Measurements from ENCODE around the gene RBMS2. TPM values are rescaled to one million over a fixed set of nuclear protein-coding genes. Genes with fewer than 3 reads are reported as not detected.

The RBMS2 gene
- total and polyA plus RNA-seq, 9 of the 15 experiments (the other 6 are each of a cell fraction or from before 2014, with no cell fraction given) = 0.08 to 10.5 (median 0.31) TPM

GRCh38 chr12:56626701-56627100, 105.1 kb downstream of the RBMS2 start:
- FAIRE-seq = no peak
- H3K79me2 ChIP-seq (ENCODE audit: control insufficient read depth, insufficient read depth, low read length) = peaks cover 93% of the 10 kb centered on the region
- H3K9me3 ChIP-seq (replicated peaks; ENCODE audit: control insufficient read depth, insufficient read depth, low read depth, low read length) = no peaks in the 10 kb centered on the region
- in situ Hi-C loops (cut with MboI) = no loop called here
- POLR2A ChIA-PET = interaction anchor here (1.1 to 3.0 kb wide), 4 partner anchors 9 to 18 kb away, joined by 4 to 22 read pairs (median 6); partner anchors contain the start of gene ATP5F1B
- H2AFZ ChIP-seq (ENCODE audit: low read depth, low read length) = no peak overlapping the region
- CTCF ChIA-PET (ENCODE audit: low intra/inter-chr PET ratio) = no interaction called here
- no peaks in the 10 kb centered on the region for H3K27me3 ChIP-seq (ENCODE audit: control insufficient read depth in 2 of 2, insufficient read depth in 2 of 2, low read length in 2 of 2)
- H3K9me1 ChIP-seq (ENCODE audit: control insufficient read depth, insufficient read depth, low read length) = peaks cover 2% of the 10 kb centered on the region
- no peak for ATAC-seq
- H3K9ac ChIP-seq (ENCODE audit: insufficient read depth in 1 of 2, low read depth in 2 of 2, low read length in 2 of 2) = no peak overlapping the region
- peaks cover 61% of the 10 kb centered on the region for H3K36me3 ChIP-seq (ENCODE audit: control insufficient read depth, insufficient read depth, low read length)
- DNase-seq (ENCODE audit: extremely low read depth in 1 of 4, low spot score in 3 of 4) = no peak
- intact Hi-C loops (cut with micrococcal nuclease) = no loop called here
- BruUV-seq (replicated peaks) = no TSS peak
- H4K20me1 ChIP-seq (replicated peaks; ENCODE audit: control insufficient read depth, insufficient read depth, low read length) = 0 out of 2 replicates have a peak, but pooled peaks cover 9% of the 10 kb centered on the region
- H3K4me1 ChIP-seq (replicated peaks in 1 of 2; ENCODE audit: control insufficient read depth in 2 of 2, insufficient read depth in 2 of 2, low read length in 2 of 2) = peaks cover 10 to 30% of the 10 kb centered on the region in 2 experiments
- no peak overlapping the region for H3K4me2 ChIP-seq (ENCODE audit: insufficient read depth, low read length)
- H3K27ac ChIP-seq (ENCODE audit: extremely low read depth, low read depth, low read length) = no peak overlapping the region
- H3K4me3 ChIP-seq = no peak overlapping the region
- TF ChIP-seq HOXB6 (CRISPR knock-in tag; IDR thresholded peaks at IDR 0.05; ENCODE audit: borderline replicate concordance) (no peak), BRD9 (IDR thresholded peaks at IDR 0.05; ENCODE audit: low read depth, partially characterized antibody) (no peak), TAL1 (IDR thresholded peaks at IDR 0.05) (no peak), USF1 (CRISPR knock-in tag; IDR thresholded peaks at IDR 0.05) (no peak), SIN3B (IDR thresholded peaks at IDR 0.05; ENCODE audit: low read depth) (no peak), RERE (CRISPR knock-in tag; IDR thresholded peaks at IDR 0.05; ENCODE audit: borderline replicate concordance) (no peak), KLF16 (IDR thresholded peaks at IDR 0.05) (no peak), ZNF140 (CRISPR knock-in tag; IDR thresholded peaks at IDR 0.05) (no peak), EP300 (IDR thresholded peaks at IDR 0.05; ENCODE audit: low read length) (no peak), PURB (CRISPR knock-in tag; IDR thresholded peaks at IDR 0.05; ENCODE audit: low read depth) (no peak), TEAD1 (CRISPR knock-in tag; IDR thresholded peaks at IDR 0.05) (no peak), MLLT1 (IDR thresholded peaks at IDR 0.05) (no peak), FOXJ3 (CRISPR knock-in tag; IDR thresholded peaks at IDR 0.05) (no peak), ARID2 (IDR thresholded peaks at IDR 0.05) (no peak), ASH1L (IDR thresholded peaks at IDR 0.05; ENCODE audit: borderline replicate concordance, low read depth, partially characterized antibody) (no peak), C11orf30 (IDR thresholded peaks at IDR 0.05; ENCODE audit: low read depth) (no peak)

Measured in K562 (cell line).